WERI-Rb-1 (cell line): Measurements from ENCODE around the gene ZIC4.

Source experiments
- DNase-seq: peaks from one replicate; pipeline ENCODE4 v3.0.0-alpha.2; 2020
- H3K27ac ChIP-seq: fragments of 250-450 bp; sonication (Bioruptor Pico); 2 replicates; pipeline ENCODE4 v1.5.1; 2020; ENCODE audit warnings: mild to moderate bottlenecking, moderate library complexity
- H3K27me3 ChIP-seq: fragments of 250-450 bp; sonication (Bioruptor Pico); 2 replicates; pipeline ENCODE4 v1.5.1; 2021; ENCODE audit warnings: mild to moderate bottlenecking, low read depth, moderate library complexity; ENCODE audit not compliant: insufficient read depth, severe bottlenecking
- H3K36me3 ChIP-seq: fragments of 250-450 bp; sonication (Bioruptor Pico); 2 replicates; pipeline ENCODE4 v1.5.1; 2020; ENCODE audit warnings: mild to moderate bottlenecking, moderate library complexity
- H3K4me3 ChIP-seq: 2 replicates; pipeline ENCODE4 v1.5.1; 2011; ENCODE audit warnings: low read depth, mild to moderate bottlenecking, control low read depth, low read length
- H3K9me3 ChIP-seq: fragments of 250-450 bp; sonication (Bioruptor Pico); 2 replicates; pipeline ENCODE4 v1.5.1; 2021; ENCODE audit warnings: mild to moderate bottlenecking, moderate library complexity; ENCODE audit not compliant: severe bottlenecking
- CTCF ChIP-seq: IDR thresholded peaks from 2 replicates; pipeline ENCODE4 v1.5.1; 2011; ENCODE audit warnings: low read depth, mild to moderate bottlenecking, control low read depth, inconsistent platforms, low read length

The ZIC4 gene

GRCh38 chr3:147412917-147413685, 6.8 kb upstream of the ZIC4 start:
- Histone ChIP-seq H3K9me3 (peaks cover 4% of the 10 kb centered on the region), H3K4me3 (no peak overlapping the region), H3K36me3 (peaks cover 6% of the 10 kb centered on the region; the same call in 1 of the 2 replicates), H3K27me3 (no peaks in the 10 kb centered on the region), H3K27ac (no peak overlapping the region)
- no peak for TF ChIP-seq CTCF
- no peak for DNase-seq

- Histone ChIP-seq H3K36me3 (peaks cover 6% of the 10 kb centered on the region; the same call in 1 of the 2 replicates), H3K27me3 (no peaks in the 10 kb centered on the region), H3K9me3 (peaks cover 4% of the 10 kb centered on the region), H3K4me3 (no peak overlapping the region), H3K27ac (no peak overlapping the region)
- DNase-seq: no peak
- TF ChIP-seq CTCF: no peak
These were observed 6.0 kb upstream of the ZIC4 start for GRCh38 chr3:147412261-147412916.

- H3K4me3 ChIP-seq: no peak overlapping the region
- no peaks in the 10 kb centered on the region for H3K27me3 ChIP-seq
These were observed 5.5 kb upstream of the ZIC4 start for GRCh38 chr3:147411815-147412241.

GRCh38 chr3:147411238-147411814, 5.0 kb upstream of the ZIC4 start:
- H3K36me3 ChIP-seq: peaks cover 6% of the 10 kb centered on the region; the same call in 1 of the 2 replicates
- TF ChIP-seq CTCF: no peak
- no peak overlapping the region for H3K27ac ChIP-seq
- H3K27me3 ChIP-seq: no peaks in the 10 kb centered on the region
- no peak for DNase-seq
- no peak overlapping the region for H3K4me3 ChIP-seq
- peaks cover 4% of the 10 kb centered on the region for H3K9me3 ChIP-seq

More at GRCh38 chr3:147411815-147412241, 5.5 kb upstream of the ZIC4 start:
- Histone ChIP-seq H3K9me3 (peaks cover 4% of the 10 kb centered on the region), H3K27ac (no peak overlapping the region), H3K36me3 (peaks cover 6% of the 10 kb centered on the region; the same call in 1 of the 2 replicates)
- no peak for TF ChIP-seq CTCF
- no peak for DNase-seq

- Histone ChIP-seq H3K4me3 (no peak overlapping the region), H3K36me3 (peaks cover 6% of the 10 kb centered on the region; the same call in 1 of the 2 replicates), H3K27ac (no peak overlapping the region), H3K9me3 (peaks cover 4% of the 10 kb centered on the region), H3K27me3 (no peaks in the 10 kb centered on the region)
- no peak for DNase-seq
- no peak for TF ChIP-seq CTCF
These were observed 4.3 kb upstream of the ZIC4 start for GRCh38 chr3:147410526-147411237.
